GM18520 (cell line): ENCODE measurements around the gene GSTO1.

Source experiments
- ATAC-seq: cut with Tn5 transposase; IDR thresholded peaks from one replicate; pipeline ENCODE4 v1.9.1; 2021; ENCODE audit not compliant: unreplicated experiment

Gene GSTO1

GRCh38 chr10:104303594-104304355, 49.1 kb downstream of the GSTO1 start:
- no peak for ATAC-seq

DNA sequence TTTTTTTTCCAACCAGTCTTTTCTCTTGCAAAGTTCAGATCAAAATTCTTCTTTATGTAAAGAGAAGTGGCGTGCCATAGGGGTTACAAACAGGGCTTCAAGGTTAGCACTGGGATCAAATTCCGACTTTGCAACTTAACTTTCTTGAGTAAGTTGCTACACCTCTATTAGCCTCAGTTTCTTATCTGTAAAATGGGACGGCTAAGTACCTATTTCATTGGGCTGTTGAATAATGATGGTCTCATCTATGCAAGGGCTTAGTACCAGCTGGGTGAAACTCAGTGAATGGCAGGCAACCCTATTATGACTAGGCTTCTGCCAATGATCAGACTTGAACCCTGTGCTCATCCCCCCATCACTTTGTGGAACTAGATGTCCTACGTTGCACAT, 49.7 kb downstream of the GSTO1 start:
- no peak for ATAC-seq

- no peak for ATAC-seq
Observed at GRCh38 chr10:104304927-104305326, 50.2 kb downstream of the GSTO1 start.

DNA sequence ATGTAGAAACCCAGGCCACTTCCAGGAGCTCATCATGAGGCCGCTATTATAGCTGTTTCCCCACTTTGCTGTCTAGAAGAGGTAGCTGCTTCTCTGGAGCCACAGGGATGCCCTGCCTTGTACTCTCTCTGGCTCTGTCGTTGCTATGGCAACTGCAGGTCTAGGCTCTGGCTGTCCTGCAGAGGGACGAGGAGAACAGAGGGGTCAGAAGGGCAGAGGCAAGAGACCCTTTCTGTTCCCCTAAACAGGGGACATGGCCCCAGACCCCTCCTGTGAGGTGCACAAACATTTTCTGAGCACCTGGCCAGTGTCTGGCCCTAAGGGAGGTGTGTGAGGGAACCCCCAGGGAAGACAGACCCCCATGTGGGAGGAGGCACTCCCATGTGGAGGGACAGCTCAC, 52.2 kb downstream of the GSTO1 start:
- no peak for ATAC-seq

DNA sequence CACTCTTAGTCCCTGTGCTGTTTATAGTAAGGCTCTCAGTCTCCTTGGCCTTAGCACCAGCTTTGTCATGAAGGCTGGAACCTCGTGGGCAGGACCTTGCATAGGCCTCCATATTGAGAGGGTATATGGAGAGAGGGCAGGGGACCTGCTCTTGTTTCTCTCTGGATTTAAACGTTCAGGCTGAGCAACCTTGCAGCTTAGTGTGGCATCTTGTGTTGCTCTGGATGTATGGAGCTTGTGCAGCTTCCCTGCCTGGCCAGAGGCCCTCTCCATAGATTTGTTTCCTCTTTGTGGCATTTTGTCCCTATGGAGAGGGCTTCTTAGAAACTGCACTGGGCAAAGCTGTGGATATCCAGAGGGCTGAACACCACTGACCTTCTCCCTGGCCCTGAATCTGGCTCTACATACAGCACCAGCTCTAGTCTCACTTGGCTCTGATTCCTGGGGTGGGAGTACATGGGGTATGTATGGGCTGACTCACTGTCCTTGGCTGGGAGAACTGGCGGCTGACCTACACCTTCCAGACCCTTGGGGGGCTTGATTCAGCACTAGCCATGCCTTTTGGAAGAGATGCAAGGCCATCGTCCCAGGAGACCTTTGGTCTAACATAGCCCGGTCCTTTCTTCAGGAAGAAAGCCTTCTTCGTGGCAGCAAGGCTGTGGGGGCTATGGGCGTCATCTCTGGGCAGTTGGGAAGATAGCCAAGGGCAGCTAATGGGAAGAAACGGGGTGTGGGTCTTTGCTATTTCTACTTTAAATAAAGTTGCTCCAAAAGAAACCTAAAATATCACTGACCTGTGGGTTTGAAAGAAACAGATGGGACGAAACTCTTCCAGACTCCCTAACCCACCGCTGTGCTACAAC, 53.1 kb downstream of the GSTO1 start:
- ATAC-seq: no peak

DNA sequence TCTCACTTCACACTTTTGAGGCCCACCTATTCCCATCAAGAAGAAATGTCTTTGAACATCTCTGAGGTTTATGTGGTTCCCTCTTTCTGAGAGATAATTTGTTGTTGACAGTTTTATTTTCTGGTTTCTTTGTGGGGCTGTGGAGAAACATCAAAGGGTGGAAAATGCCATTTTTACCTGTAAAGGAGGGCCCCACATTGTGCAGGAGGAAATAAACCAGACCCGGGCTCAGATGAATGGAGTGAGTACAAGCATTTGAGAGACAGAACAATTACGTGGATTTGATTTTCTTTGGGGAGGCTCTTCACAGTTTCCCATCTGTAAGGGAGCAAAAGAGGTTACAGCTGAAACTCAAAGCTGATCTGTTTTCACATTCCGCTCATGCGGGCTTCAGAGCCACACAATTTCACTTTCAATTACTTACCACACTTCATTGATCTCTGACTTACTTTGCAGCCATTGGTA, 53.8 kb downstream of the GSTO1 start:
- ATAC-seq: peak; percentile 66

DNA sequence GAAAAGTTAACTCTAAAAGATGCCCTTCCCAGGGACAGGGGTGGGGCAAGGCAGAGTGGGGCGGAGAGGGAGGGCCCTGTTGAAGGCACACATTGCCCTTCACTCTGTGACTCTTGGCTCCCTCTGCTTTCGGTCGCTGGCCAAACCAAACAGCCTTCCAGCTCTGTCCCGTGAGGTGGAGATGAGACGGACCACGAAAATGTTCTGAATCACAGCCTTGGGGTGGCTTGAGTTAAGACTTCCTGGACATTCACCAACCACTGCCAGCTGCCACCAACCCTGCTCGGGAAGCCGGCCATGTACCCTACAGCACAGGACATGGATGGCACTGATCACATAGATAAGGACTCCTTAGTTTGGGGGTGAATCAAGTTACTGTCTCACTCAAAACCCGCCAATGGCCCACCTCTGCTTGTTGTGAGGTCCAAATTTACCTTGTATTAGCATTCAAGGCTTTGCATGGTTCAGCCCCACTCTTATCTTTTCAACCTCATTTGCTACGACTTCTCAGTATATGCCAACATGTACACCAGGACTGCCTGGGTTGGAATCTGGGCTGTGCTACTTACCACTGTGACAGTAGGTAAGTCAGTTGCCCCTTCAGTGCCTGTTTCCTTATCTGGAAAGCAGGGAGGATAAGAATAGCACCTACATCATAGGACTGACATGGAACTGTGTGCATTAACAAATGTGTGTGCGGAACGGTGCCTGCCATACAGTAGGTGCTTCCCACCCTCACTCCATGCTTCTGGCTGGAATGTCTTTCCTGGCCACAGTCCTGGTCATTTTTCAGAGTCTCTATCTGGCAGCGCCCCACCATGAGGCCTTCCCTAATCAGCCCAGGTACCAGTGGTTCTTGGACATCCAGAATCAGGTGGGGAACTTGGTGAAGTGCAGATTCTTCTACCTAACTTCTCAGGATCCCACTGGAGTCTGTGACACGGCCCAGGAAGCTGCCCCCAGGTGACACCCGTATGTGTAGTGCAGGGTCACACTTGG, 55.6 kb downstream of the GSTO1 start:
- no peak for ATAC-seq

GRCh38 chr10:104311184-104311720, 56.6 kb downstream of the GSTO1 start:
- no peak for ATAC-seq

DNA sequence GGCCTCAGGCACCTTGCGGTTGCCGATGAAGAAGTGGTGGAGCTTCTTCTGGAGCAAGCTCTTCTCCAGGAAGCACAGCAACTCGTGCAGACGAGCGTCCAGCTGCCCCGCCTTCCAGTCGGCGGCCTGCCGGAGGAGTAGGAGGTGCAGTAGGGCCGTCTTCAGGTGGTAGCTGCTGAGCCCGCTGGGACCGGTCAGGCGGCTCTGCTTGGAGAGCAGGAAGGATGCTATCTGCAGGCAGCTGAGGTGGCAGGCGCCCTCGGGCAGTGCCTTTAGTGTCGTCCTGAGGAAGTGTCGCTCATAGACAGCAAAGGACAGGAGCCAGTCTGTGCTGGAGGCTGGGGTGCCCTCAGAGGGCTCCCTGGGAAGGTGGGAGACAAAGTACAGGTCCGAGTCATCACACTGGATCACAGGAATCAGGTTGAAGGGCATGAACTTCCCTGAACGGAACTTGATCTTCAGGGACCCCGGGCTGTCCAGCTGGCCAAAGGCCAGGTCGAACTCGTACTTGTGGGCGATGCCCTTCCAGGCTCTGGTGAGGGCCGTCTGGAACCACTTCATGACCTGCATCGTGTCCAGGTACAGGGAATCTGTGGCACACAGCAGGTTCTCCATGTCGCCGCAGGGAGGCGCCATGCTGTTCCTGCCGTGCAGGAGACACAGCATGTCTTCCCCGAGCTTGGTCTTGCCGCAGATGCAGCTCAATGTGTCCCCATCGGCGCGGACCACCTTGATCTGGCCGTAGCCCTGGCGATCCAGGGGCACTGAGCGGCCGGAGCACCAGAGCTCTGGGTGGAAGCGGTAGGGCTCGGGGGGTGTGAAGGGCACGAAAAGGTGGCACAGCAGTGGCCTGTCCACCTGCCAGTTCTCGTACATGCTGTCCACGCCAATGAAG, 60.1 kb downstream of the GSTO1 start:
- no peak for ATAC-seq

DNA sequence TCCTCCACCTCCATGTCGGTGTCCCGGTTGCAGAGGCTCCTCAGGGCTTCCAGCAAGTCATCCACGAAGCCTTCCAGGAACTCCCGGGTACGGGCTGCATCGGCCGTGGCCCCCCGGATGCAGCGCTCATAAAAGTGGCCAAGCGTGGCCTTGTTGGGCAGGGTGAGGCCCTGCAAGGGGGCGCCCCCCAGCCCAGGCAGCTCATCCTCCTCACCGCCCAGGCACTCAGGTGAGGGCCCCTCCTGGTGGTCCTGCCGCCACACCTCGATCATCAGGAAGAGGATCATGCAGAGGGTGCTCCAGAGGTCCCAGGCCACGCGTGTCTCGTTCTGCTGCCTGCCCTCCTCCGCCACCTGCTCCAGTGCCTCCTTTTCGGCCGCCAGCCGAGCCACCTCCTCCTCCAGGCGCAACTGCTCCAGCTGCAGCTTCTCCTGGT, 60.8 kb downstream of the GSTO1 start:
- ATAC-seq: no peak

DNA sequence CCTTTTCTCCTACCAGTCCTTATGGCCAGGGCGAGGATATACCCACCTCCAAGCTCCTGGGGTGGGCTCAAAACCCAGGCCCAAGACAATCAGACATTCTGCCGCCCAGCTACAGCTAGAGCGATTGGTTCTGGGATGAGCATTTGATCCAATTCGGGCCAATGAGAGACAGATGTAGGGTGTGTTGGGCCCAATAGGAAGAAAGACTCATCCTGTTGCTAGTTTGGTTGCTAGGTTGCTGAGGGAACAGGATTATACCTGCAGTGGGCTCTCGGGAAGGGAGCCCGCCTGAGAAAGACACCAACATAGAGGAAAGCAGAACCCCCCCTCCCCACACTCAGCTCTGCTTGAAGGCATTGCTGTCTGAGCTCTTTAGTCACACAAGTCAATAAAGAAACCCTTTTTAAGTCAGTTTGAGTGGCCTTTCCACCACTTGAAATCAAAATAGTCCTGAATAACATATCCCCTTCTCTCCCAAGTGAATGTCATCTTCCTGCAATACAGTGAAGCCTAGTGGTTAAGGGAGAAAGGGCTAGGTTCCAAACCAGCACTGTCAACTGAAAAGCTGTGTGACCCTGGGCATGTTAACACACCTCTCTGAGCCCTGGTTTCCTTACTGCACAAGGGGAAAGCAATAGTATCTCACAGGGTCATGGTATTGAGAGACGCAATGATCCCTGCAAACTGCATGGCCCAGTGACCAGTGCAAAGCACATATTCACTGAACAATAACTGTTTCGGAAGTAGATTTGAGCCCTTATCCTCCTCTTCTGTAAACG, 61.8 kb downstream of the GSTO1 start:
- no peak for ATAC-seq
